H1 (cell line): ENCODE data around the gene AGBL1.

Experiments
- CBX5 ChIP-seq: fragments of 300-800, 300-1000 bp; sonication (generic); IDR thresholded peaks from 2 replicates; pipeline ENCODE4 v1.7.1; 2016; ENCODE audit warnings: antibody characterized with exemption, low read length, low read depth
- CHD2 ChIP-seq: IDR thresholded peaks from 2 replicates; pipeline ENCODE4 v1.6.1; 2012; ENCODE audit warnings: low read length, improper control_type of control experiment
- CREB1 ChIP-seq: IDR thresholded peaks from 2 replicates; pipeline ENCODE4 v1.6.1; 2012; ENCODE audit warnings: inconsistent platforms
- JUND ChIP-seq: IDR thresholded peaks from 2 replicates; pipeline ENCODE4 v1.6.1; 2011; ENCODE audit warnings: mild to moderate bottlenecking, improper control_type of control experiment, low read length
- POLR2A ChIP-seq, 2 experiments: IDR thresholded peaks; 1 replicate in 1 of 2; 2 replicates in 1 of 2; pipeline ENCODE4 v1.6.1; 2011; ENCODE audit warnings: low read depth in 2 of 2, low read length in 2 of 2, mild to moderate bottlenecking in 2 of 2; ENCODE audit errors: control extremely low read depth in 1 of 2
- SIX5 ChIP-seq: IDR thresholded peaks from 2 replicates; pipeline ENCODE4 v1.6.1; 2011; ENCODE audit warnings: mild to moderate bottlenecking, low read depth, low read length
- SP4 ChIP-seq: IDR thresholded peaks from 2 replicates; pipeline ENCODE4 v1.6.1; 2012; ENCODE audit warnings: low read length, inconsistent platforms
- TEAD4 ChIP-seq: IDR thresholded peaks from 2 replicates; pipeline ENCODE4 v1.6.1; 2012; ENCODE audit warnings: low read depth, low read length, inconsistent platforms, mixed read lengths
- TF ChIP-seq, protein P1 (sequence below), 3 experiments: IDR thresholded peaks; 1 replicate in 2 of 3; 2 replicates in 1 of 3; pipeline versions ENCODE4 v1.5.1 to v1.6.1; 2011; ENCODE audit warnings: low read length in 3 of 3, mild to moderate bottlenecking in 3 of 3, inconsistent platforms in 2 of 3, low read depth in 1 of 3, moderate library complexity in 1 of 3; ENCODE audit not compliant: insufficient read depth in 1 of 3; ENCODE audit errors: control extremely low read depth in 1 of 3

DNA sequence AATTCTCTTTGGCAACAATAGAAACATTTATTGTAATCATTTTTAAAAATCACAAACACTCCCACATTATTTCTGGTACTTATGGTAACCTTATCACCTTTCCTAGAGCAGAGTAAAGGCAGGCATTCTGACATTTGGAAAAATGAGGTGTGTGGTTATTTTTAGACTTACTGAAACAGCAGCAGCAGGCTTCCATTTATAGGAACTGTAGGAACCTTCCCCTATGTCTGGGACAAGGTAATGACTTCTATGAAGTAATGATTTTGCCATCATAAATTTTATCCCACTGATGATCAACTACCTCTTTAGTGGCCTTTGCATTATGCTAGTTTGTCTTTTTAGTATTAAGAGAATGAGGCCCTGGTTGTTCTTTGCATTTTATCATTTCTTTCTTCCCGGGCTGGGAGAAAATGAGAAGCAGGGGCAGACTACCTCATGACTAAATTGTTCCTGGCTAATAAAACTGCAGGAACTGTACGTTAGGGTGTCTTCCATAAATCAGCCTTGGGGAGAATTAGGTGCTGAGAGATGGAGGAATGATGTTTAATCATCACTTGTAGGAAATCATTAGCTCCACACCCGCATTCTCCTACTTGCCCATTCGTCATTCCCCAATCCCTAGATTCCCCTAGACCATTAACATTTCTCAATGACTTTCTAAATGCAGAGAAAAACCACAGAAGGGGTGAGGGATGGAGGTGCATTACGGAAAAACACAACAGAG, 680.3 kb downstream of the AGBL1 start:
- TF ChIP-seq, protein P1, sequence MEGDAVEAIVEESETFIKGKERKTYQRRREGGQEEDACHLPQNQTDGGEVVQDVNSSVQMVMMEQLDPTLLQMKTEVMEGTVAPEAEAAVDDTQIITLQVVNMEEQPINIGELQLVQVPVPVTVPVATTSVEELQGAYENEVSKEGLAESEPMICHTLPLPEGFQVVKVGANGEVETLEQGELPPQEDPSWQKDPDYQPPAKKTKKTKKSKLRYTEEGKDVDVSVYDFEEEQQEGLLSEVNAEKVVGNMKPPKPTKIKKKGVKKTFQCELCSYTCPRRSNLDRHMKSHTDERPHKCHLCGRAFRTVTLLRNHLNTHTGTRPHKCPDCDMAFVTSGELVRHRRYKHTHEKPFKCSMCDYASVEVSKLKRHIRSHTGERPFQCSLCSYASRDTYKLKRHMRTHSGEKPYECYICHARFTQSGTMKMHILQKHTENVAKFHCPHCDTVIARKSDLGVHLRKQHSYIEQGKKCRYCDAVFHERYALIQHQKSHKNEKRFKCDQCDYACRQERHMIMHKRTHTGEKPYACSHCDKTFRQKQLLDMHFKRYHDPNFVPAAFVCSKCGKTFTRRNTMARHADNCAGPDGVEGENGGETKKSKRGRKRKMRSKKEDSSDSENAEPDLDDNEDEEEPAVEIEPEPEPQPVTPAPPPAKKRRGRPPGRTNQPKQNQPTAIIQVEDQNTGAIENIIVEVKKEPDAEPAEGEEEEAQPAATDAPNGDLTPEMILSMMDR (IDR thresholded peaks at IDR 0.05; ENCODE audit: control extremely low read depth in 1 of 3, insufficient read depth in 1 of 3, low read depth in 1 of 3, low read length in 3 of 3): no peak
- no peak for TF ChIP-seq JUND
- TF ChIP-seq TEAD4: no peak
- no peak for TF ChIP-seq CREB1
- TF ChIP-seq SP4: no peak
- no peak for TF ChIP-seq CBX5
- TF ChIP-seq CHD2: no peak
- TF ChIP-seq SIX5: no peak
- TF ChIP-seq POLR2A (IDR thresholded peaks at IDR 0.05; ENCODE audit: control extremely low read depth in 1 of 2, low read depth in 2 of 2, low read length in 2 of 2): no peak
